ENCODE data around the gene ADGRG7.

- TF ChIP-seq ZNF274 (IDR thresholded peaks at IDR 0.05; ENCODE audit: low read depth, low read length) (no peak), YY1 (IDR thresholded peaks at IDR 0.05; ENCODE audit: insufficient read depth, insufficient read length) (no peak), SUZ12 (IDR thresholded peaks at IDR 0.05; ENCODE audit: extremely low read depth, insufficient read depth, insufficient read length) (no peak)
Observed at GRCh38 chr3:100662113-100662823, 52.9 kb downstream of the ADGRG7 start.

Data from NT2/D1 (cell line).